Measurements from ENCODE around the gene EEF1G. TPM values are rescaled to one million over a fixed set of nuclear protein-coding genes. Genes with fewer than 3 reads are reported as not detected.
"Not testable (repeated sequence)": the region's sequence is repeated elsewhere in the genome, so short reads cannot be mapped to it uniquely, and the experiment has no call there.

The EEF1G gene
- total RNA-seq, 4 donors from 2014 or later, result 1,070 to 1,712 (median 1,374) TPM

GRCh38 chr11:62592989-62593421, 19.3 kb upstream of the EEF1G start:
- H3K27ac ChIP-seq, result peak overlapping the region; percentile 82 to 97 (median 92)
- peaks cover 0 to 57% (median 22%) of the 10 kb centered on the region in 3 donors for H3K4me1 ChIP-seq
- 60 to 72% methylated on average over 5 to 8 of the region's 8 CpGs for WGBS, 2 donors (ENCODE audit: low coverage in 1 of 2)
- no peaks in the 10 kb centered on the region for H3K27me3 ChIP-seq
- TF ChIP-seq POLR2A (IDR thresholded peaks at IDR 0.05) (no peak), CTCF (IDR thresholded peaks at IDR 0.05) (no peak), EP300 (IDR thresholded peaks at IDR 0.05) (no peak), POLR2AphosphoS5 (IDR thresholded peaks at IDR 0.05) (no peak)
- ATAC-seq, result no peak
- peaks cover 0 to 59% of the 10 kb centered on the region in 2 donors for H3K36me3 ChIP-seq
- no peaks in the 10 kb centered on the region for H3K9me3 ChIP-seq
- H3K4me3 ChIP-seq, result no peak overlapping the region

GRCh38 chr11:62592146-62592815, 18.6 kb upstream of the EEF1G start:
- no peak for ATAC-seq
- H3K27ac ChIP-seq, result peak overlapping the region; percentile 82 to 97 (median 92)
- H3K27me3 ChIP-seq, result no peaks in the 10 kb centered on the region
- TF ChIP-seq POLR2AphosphoS5 (IDR thresholded peaks at IDR 0.05) (no peak), EP300 (IDR thresholded peaks at IDR 0.05) (no peak), POLR2A (IDR thresholded peaks at IDR 0.05) (no peak), CTCF (IDR thresholded peaks at IDR 0.05) (no peak)
- H3K4me3 ChIP-seq, result peak overlapping the region; percentile 39 to 57
- H3K36me3 ChIP-seq, result peaks cover 0 to 59% of the 10 kb centered on the region in 2 donors
- no peaks in the 10 kb centered on the region for H3K9me3 ChIP-seq
- WGBS, 2 donors (ENCODE audit: low coverage in 1 of 2), result 8 to 35% methylated on average over 5 of the region's 17 CpGs
- H3K4me1 ChIP-seq, result peaks cover 0 to 52% (median 22%) of the 10 kb centered on the region in 3 donors

- Histone ChIP-seq H3K36me3 (peaks cover 0 to 59% of the 10 kb centered on the region in 2 donors), H3K9me3 (no peaks in the 10 kb centered on the region), H3K27me3 (no peaks in the 10 kb centered on the region), H3K4me3 (peak within 1 kb of the TSS; percentile 57 to 85), H3K4me1 (peaks cover 0 to 52% (median 22%) of the 10 kb centered on the region in 3 donors), H3K27ac (peak within 1 kb of the TSS; percentile 91 to 97 (median 92))
- WGBS, 2 donors (ENCODE audit: low coverage in 1 of 2), result 0 to 1% methylated on average over 8 to 20 of the region's 58 CpGs
- TF ChIP-seq CTCF (IDR thresholded peaks at IDR 0.05), result no peak
- TF ChIP-seq POLR2A (IDR thresholded peaks at IDR 0.05), result peak; percentile 66 to 77
- peak; percentile 97 for TF ChIP-seq POLR2AphosphoS5 (IDR thresholded peaks at IDR 0.05)
- ATAC-seq, result peak; percentile 96
These were observed 17.9 kb upstream of the EEF1G start, which contains the start of gene TUT1 for GRCh38 chr11:62591448-62592145. TUT1 (minus strand) TSS chr11:62591523; CDS start chr11:62591485, 38 bp downstream.

- 50 to 68% methylated on average over 12 to 17 of the region's 18 CpGs for WGBS, 2 donors (ENCODE audit: low coverage in 1 of 2)
- Histone ChIP-seq H3K27ac (no peak overlapping the region), H3K27me3 (no peaks in the 10 kb centered on the region), H3K4me1 (peaks cover 0 to 47% (median 22%) of the 10 kb centered on the region in 3 donors), H3K4me3 (no peak overlapping the region), H3K9me3 (no peaks in the 10 kb centered on the region), H3K36me3 (peaks cover 0 to 59% of the 10 kb centered on the region in 2 donors)
- TF ChIP-seq POLR2AphosphoS5 (IDR thresholded peaks at IDR 0.05), result no peak
- ATAC-seq, result no peak
These were observed 15.4 kb upstream of the EEF1G start for GRCh38 chr11:62588966-62589637.

GRCh38 chr11:62585356-62585755, 11.7 kb upstream of the EEF1G start:
- H3K27ac ChIP-seq, H3K4me3 ChIP-seq, H3K9me3 ChIP-seq, H3K27me3 ChIP-seq, ATAC-seq: not testable (repeated sequence)
- WGBS, 2 donors (ENCODE audit: low coverage in 1 of 2), result 98% methylated on average over 6 of the region's 7 CpGs; no CpG with 5 or more reads in 1 of the 2 donors
- peaks cover 0 to 19% (median 7%) of the 10 kb centered on the region in 3 donors for H3K4me1 ChIP-seq
- H3K36me3 ChIP-seq, result peaks cover 0 to 81% of the 10 kb centered on the region in 2 donors

- ATAC-seq, H3K4me1 ChIP-seq, H3K4me3 ChIP-seq, H3K27ac ChIP-seq, H3K27me3 ChIP-seq, H3K9me3 ChIP-seq: not testable (repeated sequence)
- H3K36me3 ChIP-seq, result peaks cover 0 to 92% of the 10 kb centered on the region in 2 donors
- 97 to 100% methylated on average over 2 to 4 of the region's 4 CpGs for WGBS, 2 donors (ENCODE audit: low coverage in 1 of 2)
These were observed 8.0 kb upstream of the EEF1G start for GRCh38 chr11:62581735-62582134.
